ENCODE measurements around the gene ADCY4.

ADCY4 gene

DNA sequence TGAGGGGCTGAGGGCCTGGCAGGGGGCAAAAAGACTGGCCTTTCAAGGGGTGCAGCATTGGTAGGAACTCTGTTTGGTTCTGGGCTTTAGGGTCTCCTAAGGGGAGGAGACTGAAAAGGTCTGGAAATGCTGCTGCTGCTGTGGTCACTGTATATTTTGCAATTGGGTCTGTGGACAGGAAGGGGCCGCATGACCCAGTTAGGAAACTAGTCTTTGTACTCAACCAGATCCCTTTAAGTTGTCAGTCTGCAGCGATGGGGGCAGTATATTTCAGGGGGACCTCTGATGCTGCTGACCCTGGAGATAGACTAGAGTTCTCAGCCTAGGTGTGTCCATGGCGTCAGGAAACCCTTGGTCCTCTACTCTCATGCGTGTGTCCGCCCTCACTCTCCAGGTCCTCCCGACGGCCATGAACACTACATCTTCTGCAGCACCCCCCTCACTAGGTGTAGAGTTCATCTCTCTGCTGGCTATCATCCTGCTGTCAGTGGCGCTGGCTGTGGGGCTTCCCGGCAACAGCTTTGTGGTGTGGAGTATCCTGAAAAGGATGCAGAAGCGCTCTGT is 19.5 kb downstream of the ADCY4 start:
- Histone ChIP-seq H3K9ac (ENCODE audit: low read length in 2 of 2) (no peak overlapping the region), H3K27me3 (ENCODE audit: control insufficient read depth in 1 of 2, insufficient read depth in 2 of 2, low read length in 2 of 2) (peaks cover 36 to 38% of the 10 kb centered on the region in 2 donors), H3K27ac (ENCODE audit: low read length) (no peak overlapping the region), H3K4me1 (ENCODE audit: control insufficient read depth, insufficient read depth, low read length) (peaks cover 21% of the 10 kb centered on the region), H3K36me3 (ENCODE audit: control insufficient read depth in 2 of 2, insufficient read depth in 2 of 2, low read length in 2 of 2) (no peaks in the 10 kb centered on the region), H3K4me3 (ENCODE audit: low read length in 2 of 2) (no peak overlapping the region), H3K9me3 (ENCODE audit: control insufficient read depth in 2 of 2, low read length in 2 of 2) (no peaks in the 10 kb centered on the region)

DNA sequence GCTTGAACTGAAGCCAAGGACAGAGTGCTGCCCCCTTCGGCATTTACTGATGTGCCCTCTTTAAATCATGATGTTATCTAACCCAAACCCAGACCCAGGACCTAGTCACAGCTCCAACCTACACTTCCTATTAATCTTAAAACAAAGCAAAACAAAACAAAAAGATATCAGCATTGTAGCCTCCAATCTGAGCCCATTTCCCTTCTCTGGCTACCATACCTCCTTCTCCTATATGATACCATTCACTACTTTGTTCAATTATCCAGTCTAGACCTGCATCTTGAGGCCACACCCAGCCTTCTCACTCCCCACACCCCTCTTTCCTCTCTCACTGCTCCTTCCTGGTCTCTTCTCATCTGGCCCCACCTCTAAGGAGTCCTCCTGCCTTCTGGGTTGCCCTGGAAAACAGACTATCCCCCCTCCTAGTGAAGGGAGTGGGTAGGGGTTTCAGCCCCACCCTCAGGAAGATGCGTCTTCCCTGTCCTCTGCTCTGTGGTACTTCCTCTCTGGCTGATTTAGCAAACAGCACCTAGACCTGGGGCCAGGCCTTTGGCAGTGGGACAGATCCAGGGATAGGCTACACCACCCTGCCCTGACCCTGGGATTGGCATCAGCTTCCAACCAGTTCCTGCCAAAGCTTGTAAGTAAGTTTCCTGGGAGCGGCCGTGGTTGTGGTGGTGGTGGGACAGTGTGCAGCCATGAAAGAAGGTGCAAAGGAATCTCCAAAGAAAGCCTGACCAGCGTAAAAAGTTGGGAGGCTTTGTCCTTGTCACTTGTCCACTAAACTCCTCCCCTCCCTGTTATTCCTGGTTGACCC is 20.3 kb downstream of the ADCY4 start:
- no peaks in the 10 kb centered on the region for H3K36me3 ChIP-seq (ENCODE audit: control insufficient read depth in 2 of 2, insufficient read depth in 2 of 2, low read length in 2 of 2)
- H3K27me3 ChIP-seq (ENCODE audit: control insufficient read depth in 1 of 2, insufficient read depth in 2 of 2, low read length in 2 of 2), result peaks cover 33 to 37% of the 10 kb centered on the region in 2 donors
- H3K4me3 ChIP-seq (ENCODE audit: low read length in 2 of 2), result no peak overlapping the region
- peaks cover 28% of the 10 kb centered on the region for H3K4me1 ChIP-seq (ENCODE audit: control insufficient read depth, insufficient read depth, low read length)
- no peak overlapping the region for H3K9ac ChIP-seq (ENCODE audit: low read length in 2 of 2)
- H3K27ac ChIP-seq (ENCODE audit: low read length), result no peak overlapping the region
- no peaks in the 10 kb centered on the region for H3K9me3 ChIP-seq (ENCODE audit: control insufficient read depth in 2 of 2, low read length in 2 of 2)

DNA sequence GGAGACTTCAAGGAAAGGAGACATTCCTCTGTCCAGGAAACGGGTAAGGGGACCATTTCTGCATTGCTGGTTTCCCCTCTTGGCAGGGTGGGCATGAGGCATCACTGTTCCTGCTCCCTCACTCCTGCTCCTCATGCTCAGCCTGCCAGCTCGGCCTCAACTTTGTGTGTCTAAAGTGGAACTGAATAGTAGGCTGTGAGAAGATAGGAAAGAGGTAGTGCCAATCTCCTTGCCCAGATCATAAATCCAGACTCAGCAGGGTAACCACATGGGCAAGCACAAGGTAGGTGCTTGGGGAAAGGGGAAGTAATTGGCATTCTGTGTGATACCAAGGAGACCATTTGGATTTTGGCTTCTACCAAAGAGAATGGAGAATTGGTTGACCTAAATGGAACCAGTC is 21.0 kb downstream of the ADCY4 start:
- H3K27ac ChIP-seq (ENCODE audit: low read length), result no peak overlapping the region
- no peak overlapping the region for H3K4me3 ChIP-seq (ENCODE audit: low read length in 2 of 2)
- H3K9me3 ChIP-seq (ENCODE audit: control insufficient read depth in 2 of 2, low read length in 2 of 2), result no peaks in the 10 kb centered on the region
- no peak overlapping the region for H3K9ac ChIP-seq (ENCODE audit: low read length in 2 of 2)
- H3K4me1 ChIP-seq (ENCODE audit: control insufficient read depth, insufficient read depth, low read length), result peaks cover 31% of the 10 kb centered on the region
- no peaks in the 10 kb centered on the region for H3K36me3 ChIP-seq (ENCODE audit: control insufficient read depth in 2 of 2, insufficient read depth in 2 of 2, low read length in 2 of 2)
- H3K27me3 ChIP-seq (ENCODE audit: control insufficient read depth in 1 of 2, insufficient read depth in 2 of 2, low read length in 2 of 2), result peaks cover 26 to 31% of the 10 kb centered on the region in 2 donors

DNA sequence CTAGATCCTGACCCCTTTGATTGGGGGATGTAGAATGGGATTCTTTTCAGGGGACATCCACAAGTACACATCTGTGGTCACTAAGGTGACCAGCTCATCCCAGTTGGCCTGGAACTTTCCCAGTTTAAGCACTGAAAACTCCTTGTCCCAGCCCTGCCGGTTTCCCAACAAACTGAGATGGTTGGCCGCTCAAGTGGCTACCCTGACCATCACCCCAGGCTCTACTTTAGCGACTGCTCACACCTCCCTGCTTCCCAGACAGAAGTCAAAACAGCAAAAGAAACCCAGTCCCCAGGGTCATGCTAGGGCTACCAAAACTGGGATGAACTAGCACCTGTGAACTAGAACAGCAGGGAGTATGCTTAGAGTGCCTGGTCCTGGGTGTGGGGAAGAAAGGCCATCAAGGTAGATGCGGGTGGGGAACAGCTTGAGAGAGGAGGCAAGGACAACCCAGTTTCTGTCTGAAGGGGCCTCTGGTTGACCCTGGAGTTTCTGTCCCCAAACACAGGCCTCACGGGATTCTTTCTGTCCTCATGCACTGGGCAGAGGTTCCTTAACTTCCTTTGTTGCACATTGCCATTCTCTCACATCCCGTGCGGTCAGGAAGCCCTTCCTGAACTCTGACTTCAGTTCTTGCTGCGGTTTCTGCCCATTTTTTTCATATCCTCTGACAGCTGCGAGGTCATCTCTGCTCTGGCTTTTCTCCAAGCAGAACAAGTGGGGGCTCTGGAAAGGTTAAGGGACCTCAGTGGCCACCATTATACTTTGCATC is 21.9 kb downstream of the ADCY4 start:
- H3K27me3 ChIP-seq (ENCODE audit: control insufficient read depth in 1 of 2, insufficient read depth in 2 of 2, low read length in 2 of 2), result peaks cover 18 to 25% of the 10 kb centered on the region in 2 donors
- no peak overlapping the region for H3K9ac ChIP-seq (ENCODE audit: low read length in 2 of 2)
- H3K27ac ChIP-seq (ENCODE audit: low read length), result peak overlapping the region; percentile 31
- H3K9me3 ChIP-seq (ENCODE audit: control insufficient read depth in 2 of 2, low read length in 2 of 2), result no peaks in the 10 kb centered on the region
- peaks cover 0 to 2% of the 10 kb centered on the region in 2 donors for H3K36me3 ChIP-seq (ENCODE audit: control insufficient read depth in 2 of 2, insufficient read depth in 2 of 2, low read length in 2 of 2)
- H3K4me3 ChIP-seq (ENCODE audit: low read length in 2 of 2), result no peak overlapping the region
- H3K4me1 ChIP-seq (ENCODE audit: control insufficient read depth, insufficient read depth, low read length), result peaks cover 34% of the 10 kb centered on the region

DNA sequence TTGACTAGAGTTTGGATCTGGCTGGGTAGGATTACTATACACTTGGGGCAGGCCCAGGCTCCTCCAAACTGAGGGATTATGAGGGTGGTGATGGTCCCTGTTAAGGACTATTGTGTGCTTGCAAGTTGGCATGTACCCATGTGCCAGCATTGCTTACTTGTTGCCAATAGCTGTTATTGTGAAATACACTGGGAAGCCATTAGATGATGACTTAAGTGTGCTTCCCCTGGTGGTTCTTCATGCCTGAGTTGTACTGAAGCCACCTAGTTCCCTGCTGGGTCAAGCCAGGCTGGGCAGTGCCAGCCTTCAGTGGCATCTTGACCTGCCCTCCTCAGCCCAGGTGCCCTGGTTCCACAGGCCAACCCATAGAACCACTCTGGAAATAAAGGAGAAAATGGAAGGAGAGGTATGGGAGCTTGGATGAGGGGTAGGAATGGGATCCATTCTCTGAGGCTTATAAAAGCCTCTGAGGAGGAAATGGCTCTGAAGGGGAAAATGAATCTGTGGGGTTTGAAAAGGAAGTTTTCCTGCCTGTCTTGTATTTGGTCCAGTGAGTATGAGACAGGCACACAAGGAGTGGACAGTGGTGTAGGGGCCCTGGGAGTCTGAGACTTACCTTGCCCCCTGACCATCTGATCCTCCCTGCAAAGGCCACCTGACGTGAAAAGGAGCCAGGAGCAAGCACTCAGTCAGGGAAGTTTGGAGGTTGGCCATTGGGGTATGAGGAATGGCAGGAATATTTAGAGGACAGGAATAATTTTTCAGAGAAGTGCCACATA is 22.8 kb downstream of the ADCY4 start:
- H3K4me1 ChIP-seq (ENCODE audit: control insufficient read depth, insufficient read depth, low read length), result peaks cover 34% of the 10 kb centered on the region
- H3K4me3 ChIP-seq (ENCODE audit: low read length in 2 of 2), result peak overlapping the region in 1 of 2 donors; percentile 79
- no peak overlapping the region for H3K9ac ChIP-seq (ENCODE audit: low read length in 2 of 2)
- peaks cover 0 to 4% of the 10 kb centered on the region in 2 donors for H3K36me3 ChIP-seq (ENCODE audit: control insufficient read depth in 2 of 2, insufficient read depth in 2 of 2, low read length in 2 of 2)
- H3K9me3 ChIP-seq (ENCODE audit: control insufficient read depth in 2 of 2, low read length in 2 of 2), result no peaks in the 10 kb centered on the region
- peaks cover 10 to 18% of the 10 kb centered on the region in 2 donors for H3K27me3 ChIP-seq (ENCODE audit: control insufficient read depth in 1 of 2, insufficient read depth in 2 of 2, low read length in 2 of 2)
- H3K27ac ChIP-seq (ENCODE audit: low read length), result peak overlapping the region; percentile 58

DNA sequence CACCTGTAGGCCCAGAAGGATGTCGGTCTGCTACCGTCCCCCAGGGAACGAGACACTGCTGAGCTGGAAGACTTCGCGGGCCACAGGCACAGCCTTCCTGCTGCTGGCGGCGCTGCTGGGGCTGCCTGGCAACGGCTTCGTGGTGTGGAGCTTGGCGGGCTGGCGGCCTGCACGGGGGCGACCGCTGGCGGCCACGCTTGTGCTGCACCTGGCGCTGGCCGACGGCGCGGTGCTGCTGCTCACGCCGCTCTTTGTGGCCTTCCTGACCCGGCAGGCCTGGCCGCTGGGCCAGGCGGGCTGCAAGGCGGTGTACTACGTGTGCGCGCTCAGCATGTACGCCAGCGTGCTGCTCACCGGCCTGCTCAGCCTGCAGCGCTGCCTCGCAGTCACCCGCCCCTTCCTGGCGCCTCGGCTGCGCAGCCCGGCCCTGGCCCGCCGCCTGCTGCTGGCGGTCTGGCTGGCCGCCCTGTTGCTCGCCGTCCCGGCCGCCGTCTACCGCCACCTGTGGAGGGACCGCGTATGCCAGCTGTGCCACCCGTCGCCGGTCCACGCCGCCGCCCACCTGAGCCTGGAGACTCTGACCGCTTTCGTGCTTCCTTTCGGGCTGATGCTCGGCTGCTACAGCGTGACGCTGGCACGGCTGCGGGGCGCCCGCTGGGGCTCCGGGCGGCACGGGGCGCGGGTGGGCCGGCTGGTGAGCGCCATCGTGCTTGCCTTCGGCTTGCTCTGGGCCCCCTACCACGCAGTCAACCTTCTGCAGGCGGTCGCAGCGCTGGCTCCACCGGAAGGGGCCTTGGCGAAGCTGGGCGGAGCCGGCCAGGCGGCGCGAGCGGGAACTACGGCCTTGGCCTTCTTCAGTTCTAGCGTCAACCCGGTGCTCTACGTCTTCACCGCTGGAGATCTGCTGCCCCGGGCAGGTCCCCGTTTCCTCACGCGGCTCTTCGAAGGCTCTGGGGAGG is 23.9 kb downstream of the ADCY4 start, which contains the start of gene LTB4R:
LTB4R (plus strand) TSS at position 857 of the 959 bp plus-strand sequence. CDS start 4,150 bp downstream, outside the sequence.
- H3K36me3 ChIP-seq (ENCODE audit: control insufficient read depth in 2 of 2, insufficient read depth in 2 of 2, low read length in 2 of 2), result peaks cover 9 to 15% of the 10 kb centered on the region in 2 donors
- H3K27me3 ChIP-seq (ENCODE audit: control insufficient read depth in 1 of 2, insufficient read depth in 2 of 2, low read length in 2 of 2), result peaks cover 4 to 7% of the 10 kb centered on the region in 2 donors
- peak within 1 kb of the TSS; percentile 61 to 71 for H3K9ac ChIP-seq (ENCODE audit: low read length in 2 of 2)
- peak within 1 kb of the TSS; percentile 58 for H3K27ac ChIP-seq (ENCODE audit: low read length)
- H3K4me3 ChIP-seq (ENCODE audit: low read length in 2 of 2), result peak within 1 kb of the TSS; percentile 67 to 79
- no peaks in the 10 kb centered on the region for H3K9me3 ChIP-seq (ENCODE audit: control insufficient read depth in 2 of 2, low read length in 2 of 2)
- peaks cover 25% of the 10 kb centered on the region for H3K4me1 ChIP-seq (ENCODE audit: control insufficient read depth, insufficient read depth, low read length)

DNA sequence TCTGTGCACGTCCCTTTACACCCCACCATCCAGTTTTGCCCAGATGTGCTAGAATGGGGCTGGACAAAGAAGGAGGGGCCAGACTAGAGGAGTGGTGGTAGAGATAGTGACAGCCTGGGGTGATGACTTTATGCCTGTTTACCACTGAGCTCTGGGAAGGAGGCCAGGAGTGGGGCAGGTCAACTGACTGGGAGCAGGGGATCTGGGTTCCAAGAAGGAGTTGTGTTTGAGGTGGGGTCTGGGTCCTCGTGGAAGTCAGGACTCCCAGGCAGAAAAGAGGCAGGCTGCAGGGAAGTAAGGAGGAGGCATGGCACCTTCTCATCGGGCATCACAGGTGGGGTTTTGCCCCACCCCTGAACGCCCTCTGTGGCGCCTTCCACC is 24.6 kb downstream of the ADCY4 start:
- peaks cover 15 to 22% of the 10 kb centered on the region in 2 donors for H3K36me3 ChIP-seq (ENCODE audit: control insufficient read depth in 2 of 2, insufficient read depth in 2 of 2, low read length in 2 of 2)
- H3K27ac ChIP-seq (ENCODE audit: low read length), result peak overlapping the region; percentile 58
- H3K9ac ChIP-seq (ENCODE audit: low read length in 2 of 2), result peak overlapping the region; percentile 48 to 71
- H3K4me1 ChIP-seq (ENCODE audit: control insufficient read depth, insufficient read depth, low read length), result peaks cover 25% of the 10 kb centered on the region
- no peaks in the 10 kb centered on the region for H3K9me3 ChIP-seq (ENCODE audit: control insufficient read depth in 2 of 2, low read length in 2 of 2)
- H3K27me3 ChIP-seq (ENCODE audit: control insufficient read depth in 1 of 2, insufficient read depth in 2 of 2, low read length in 2 of 2), result peaks cover 0 to 1% of the 10 kb centered on the region in 2 donors
- peak overlapping the region; percentile 67 to 79 for H3K4me3 ChIP-seq (ENCODE audit: low read length in 2 of 2)

DNA sequence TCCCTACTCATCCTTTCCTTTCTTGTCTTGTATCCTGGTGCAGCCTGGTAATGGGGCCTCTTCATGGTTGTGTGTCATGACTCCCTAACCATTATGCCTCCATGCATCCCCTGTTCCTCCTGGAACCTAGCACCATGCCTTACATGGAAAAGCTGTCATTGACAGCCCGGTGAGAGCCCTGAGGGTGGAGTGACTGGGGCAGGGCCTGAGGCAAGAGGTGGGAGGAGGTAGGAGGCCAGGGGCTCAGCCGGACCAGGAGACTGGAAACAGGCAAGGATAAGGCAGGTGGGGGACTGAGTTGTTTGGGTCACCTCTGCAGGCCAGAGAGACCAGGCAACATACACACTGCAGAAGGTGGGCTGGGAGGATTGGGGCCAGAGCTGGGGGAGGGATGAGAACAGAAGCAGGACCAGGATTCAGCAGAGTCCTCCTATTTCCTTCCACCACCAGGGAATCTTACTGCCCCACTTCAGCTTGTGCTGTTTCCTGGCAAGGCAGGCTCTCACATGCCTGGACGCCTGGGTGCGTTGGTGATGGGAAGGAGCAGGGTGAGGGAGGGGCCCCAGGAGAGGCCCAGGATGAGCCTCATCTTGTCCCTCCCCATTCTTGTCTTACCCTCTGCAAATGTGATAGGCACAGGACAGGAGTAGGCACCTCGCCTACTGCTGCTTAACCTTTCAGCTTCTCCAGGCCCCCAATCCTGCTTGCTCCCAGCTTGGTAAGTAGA is 25.2 kb downstream of the ADCY4 start, which contains the start of gene LTB4R2:
LTB4R2 (plus strand) TSS at position 603 of the 727 bp plus-strand sequence. CDS start 525 bp downstream, outside the sequence.
- Histone ChIP-seq H3K4me1 (ENCODE audit: control insufficient read depth, insufficient read depth, low read length) (peaks cover 23% of the 10 kb centered on the region), H3K27ac (ENCODE audit: low read length) (peak within 1 kb of the TSS; percentile 58), H3K9me3 (ENCODE audit: control insufficient read depth in 2 of 2, low read length in 2 of 2) (no peaks in the 10 kb centered on the region), H3K9ac (ENCODE audit: low read length in 2 of 2) (peak within 1 kb of the TSS; percentile 61 to 71), H3K4me3 (ENCODE audit: low read length in 2 of 2) (peak within 1 kb of the TSS; percentile 67 to 79), H3K27me3 (ENCODE audit: control insufficient read depth in 1 of 2, insufficient read depth in 2 of 2, low read length in 2 of 2) (no peaks in the 10 kb centered on the region), H3K36me3 (ENCODE audit: control insufficient read depth in 2 of 2, insufficient read depth in 2 of 2, low read length in 2 of 2) (peaks cover 21 to 27% of the 10 kb centered on the region in 2 donors)
